ENCODE results near the gene TIMD4.

Gene TIMD4

GRCh38 chr5:156914371-156914737, 48.7 kb downstream of the TIMD4 start:
- H3K4me3 Mint-ChIP-seq = peak overlapping the region; percentile 67 to 81
- H3K27ac Mint-ChIP-seq = peak overlapping the region; percentile 88 to 95
- H3K9me3 Mint-ChIP-seq = peaks cover 0 to 2% of the 10 kb centered on the region in 2 donors
- peaks cover 29 to 50% of the 10 kb centered on the region in 2 donors for H3K4me1 Mint-ChIP-seq (ENCODE audit: low read depth in 2 of 2)
- DNase-seq (no peak), ATAC-seq (replicated peaks) (peak; percentile 6)
- no peaks in the 10 kb centered on the region for H3K27me3 Mint-ChIP-seq
- H3K36me3 Mint-ChIP-seq (ENCODE audit: insufficient read depth) = peaks cover 2% of the 10 kb centered on the region

GRCh38 chr5:156913719-156914370, 49.2 kb downstream of the TIMD4 start:
- peaks cover 0 to 2% of the 10 kb centered on the region in 2 donors for H3K9me3 Mint-ChIP-seq
- peaks cover 29 to 53% of the 10 kb centered on the region in 2 donors for H3K4me1 Mint-ChIP-seq (ENCODE audit: low read depth in 2 of 2)
- H3K27me3 Mint-ChIP-seq = no peaks in the 10 kb centered on the region
- ATAC-seq (replicated peaks) (peak; percentile 95), DNase-seq (peak; percentile 20 to 28 (median 20))
- peaks cover 2% of the 10 kb centered on the region for H3K36me3 Mint-ChIP-seq (ENCODE audit: insufficient read depth)
- H3K27ac Mint-ChIP-seq = peak overlapping the region; percentile 88 to 95
- peak overlapping the region; percentile 67 to 81 for H3K4me3 Mint-ChIP-seq

- DNase-seq = no peak
- peak overlapping the region; percentile 67 to 81 for H3K4me3 Mint-ChIP-seq
- peaks cover 0 to 2% of the 10 kb centered on the region in 2 donors for H3K9me3 Mint-ChIP-seq
- H3K27ac Mint-ChIP-seq = peak overlapping the region; percentile 88 to 95
- no peak for ATAC-seq (replicated peaks)
- H3K27me3 Mint-ChIP-seq = no peaks in the 10 kb centered on the region
- peaks cover 2% of the 10 kb centered on the region for H3K36me3 Mint-ChIP-seq (ENCODE audit: insufficient read depth)
- peaks cover 29 to 50% of the 10 kb centered on the region in 2 donors for H3K4me1 Mint-ChIP-seq (ENCODE audit: low read depth in 2 of 2)
Measured at GRCh38 chr5:156913355-156913718, 49.7 kb downstream of the TIMD4 start.

GRCh38 chr5:156912869-156913268, 50.2 kb downstream of the TIMD4 start:
- Mint-ChIP-seq H3K27me3 (no peaks in the 10 kb centered on the region), H3K4me1 (ENCODE audit: low read depth in 2 of 2) (peaks cover 29 to 46% of the 10 kb centered on the region in 2 donors), H3K27ac (peak overlapping the region; percentile 88 to 95), H3K36me3 (ENCODE audit: insufficient read depth) (peaks cover 2% of the 10 kb centered on the region), H3K4me3 (peak overlapping the region; percentile 67 to 81), H3K9me3 (peaks cover 0 to 2% of the 10 kb centered on the region in 2 donors)
- ATAC-seq (replicated peaks) = no peak
- no peak for DNase-seq

- Mint-ChIP-seq H3K9me3 (peaks cover 0 to 2% of the 10 kb centered on the region in 2 donors), H3K4me3 (no peak overlapping the region), H3K4me1 (ENCODE audit: low read depth in 2 of 2) (peaks cover 22 to 27% of the 10 kb centered on the region in 2 donors), H3K27ac (no peak overlapping the region), H3K27me3 (no peaks in the 10 kb centered on the region), H3K36me3 (ENCODE audit: insufficient read depth) (peaks cover 2% of the 10 kb centered on the region)
- no peak for ATAC-seq (replicated peaks)
- no peak for DNase-seq
Measured at GRCh38 chr5:156909180-156909579, 53.8 kb downstream of the TIMD4 start.

GRCh38 chr5:156907667-156908066, 55.4 kb downstream of the TIMD4 start:
- Mint-ChIP-seq H3K4me1 (ENCODE audit: low read depth in 2 of 2) (peaks cover 8 to 14% of the 10 kb centered on the region in 2 donors), H3K27ac (no peak overlapping the region), H3K9me3 (no peaks in the 10 kb centered on the region), H3K4me3 (no peak overlapping the region), H3K36me3 (ENCODE audit: insufficient read depth) (no peaks in the 10 kb centered on the region), H3K27me3 (no peaks in the 10 kb centered on the region)
- no peak for DNase-seq
- no peak for ATAC-seq (replicated peaks)

GRCh38 chr5:156906807-156907206, 56.2 kb downstream of the TIMD4 start:
- no peak overlapping the region for H3K4me3 Mint-ChIP-seq
- H3K36me3 Mint-ChIP-seq (ENCODE audit: insufficient read depth) = no peaks in the 10 kb centered on the region
- no peak for ATAC-seq (replicated peaks)
- no peaks in the 10 kb centered on the region for H3K9me3 Mint-ChIP-seq
- peak overlapping the region in 1 of 2 donors; percentile 26 for H3K27ac Mint-ChIP-seq
- H3K4me1 Mint-ChIP-seq (ENCODE audit: low read depth in 2 of 2) = peaks cover 8 to 13% of the 10 kb centered on the region in 2 donors
- no peak for DNase-seq
- no peaks in the 10 kb centered on the region for H3K27me3 Mint-ChIP-seq

GRCh38 chr5:156896546-156896945, 66.5 kb downstream of the TIMD4 start:
- Mint-ChIP-seq H3K27ac (no peak overlapping the region), H3K4me3 (no peak overlapping the region), H3K36me3 (ENCODE audit: insufficient read depth) (peaks cover 2% of the 10 kb centered on the region), H3K4me1 (ENCODE audit: low read depth in 2 of 2) (peaks cover 9 to 19% of the 10 kb centered on the region in 2 donors), H3K9me3 (no peaks in the 10 kb centered on the region), H3K27me3 (no peaks in the 10 kb centered on the region)
- ATAC-seq (replicated peaks) (no peak), DNase-seq (no peak)

- H3K36me3 Mint-ChIP-seq (ENCODE audit: insufficient read depth) = no peaks in the 10 kb centered on the region
- H3K27ac Mint-ChIP-seq = peak overlapping the region in 1 of 2 donors; percentile 23
- H3K9me3 Mint-ChIP-seq = no peaks in the 10 kb centered on the region
- H3K4me3 Mint-ChIP-seq = peak overlapping the region in 1 of 2 donors; percentile 7
- ATAC-seq (replicated peaks) = no peak
- H3K4me1 Mint-ChIP-seq (ENCODE audit: low read depth in 2 of 2) = peaks cover 9 to 19% of the 10 kb centered on the region in 2 donors
- DNase-seq = no peak
- no peaks in the 10 kb centered on the region for H3K27me3 Mint-ChIP-seq
Measured at GRCh38 chr5:156893517-156893916, 69.5 kb downstream of the TIMD4 start.

- no peak for DNase-seq
- H3K27me3 Mint-ChIP-seq = no peaks in the 10 kb centered on the region
- H3K4me1 Mint-ChIP-seq (ENCODE audit: low read depth in 2 of 2) = peaks cover 9 to 19% of the 10 kb centered on the region in 2 donors
- H3K27ac Mint-ChIP-seq = peak overlapping the region; percentile 6 to 23
- no peaks in the 10 kb centered on the region for H3K9me3 Mint-ChIP-seq
- H3K4me3 Mint-ChIP-seq = peak overlapping the region in 1 of 2 donors; percentile 7
- H3K36me3 Mint-ChIP-seq (ENCODE audit: insufficient read depth) = no peaks in the 10 kb centered on the region
- ATAC-seq (replicated peaks) = no peak
Measured at GRCh38 chr5:156892864-156893263, 70.2 kb downstream of the TIMD4 start.

GRCh38 chr5:156892223-156892622, 70.8 kb downstream of the TIMD4 start:
- Mint-ChIP-seq H3K4me1 (ENCODE audit: low read depth in 2 of 2) (peaks cover 9 to 19% of the 10 kb centered on the region in 2 donors), H3K4me3 (no peak overlapping the region), H3K9me3 (no peaks in the 10 kb centered on the region), H3K27me3 (peaks cover 0 to 4% of the 10 kb centered on the region in 2 donors), H3K36me3 (ENCODE audit: insufficient read depth) (no peaks in the 10 kb centered on the region), H3K27ac (peak overlapping the region; percentile 6 to 23)
- DNase-seq (no peak), ATAC-seq (replicated peaks) (no peak)

GRCh38 chr5:156888520-156888919, 74.5 kb downstream of the TIMD4 start:
- ATAC-seq (replicated peaks) (no peak), DNase-seq (no peak)
- Mint-ChIP-seq H3K4me1 (ENCODE audit: low read depth in 2 of 2) (peaks cover 5 to 15% of the 10 kb centered on the region in 2 donors), H3K36me3 (ENCODE audit: insufficient read depth) (no peaks in the 10 kb centered on the region), H3K9me3 (no peaks in the 10 kb centered on the region), H3K27me3 (peaks cover 8 to 20% of the 10 kb centered on the region in 2 donors), H3K4me3 (no peak overlapping the region), H3K27ac (no peak overlapping the region)

- H3K4me1 Mint-ChIP-seq (ENCODE audit: low read depth in 2 of 2) = no peaks in the 10 kb centered on the region
- H3K4me3 Mint-ChIP-seq = no peak overlapping the region
- H3K27me3 Mint-ChIP-seq = peaks cover 8 to 30% of the 10 kb centered on the region in 2 donors
- peaks cover under 1% of the 10 kb centered on the region for H3K36me3 Mint-ChIP-seq (ENCODE audit: insufficient read depth)
- DNase-seq (no peak), ATAC-seq (replicated peaks) (no peak)
- no peaks in the 10 kb centered on the region for H3K9me3 Mint-ChIP-seq
- H3K27ac Mint-ChIP-seq = no peak overlapping the region
Measured at GRCh38 chr5:156883316-156883875, 79.6 kb downstream of the TIMD4 start.

- DNase-seq (no peak), ATAC-seq (replicated peaks) (no peak)
- Mint-ChIP-seq H3K4me3 (no peak overlapping the region), H3K27ac (no peak overlapping the region), H3K36me3 (ENCODE audit: insufficient read depth) (peaks cover 2% of the 10 kb centered on the region), H3K27me3 (peaks cover 0 to 16% of the 10 kb centered on the region in 2 donors), H3K4me1 (ENCODE audit: low read depth in 2 of 2) (no peaks in the 10 kb centered on the region), H3K9me3 (no peaks in the 10 kb centered on the region)
Measured at GRCh38 chr5:156879665-156880285, 83.3 kb downstream of the TIMD4 start.

Data from effector memory CD8-positive, alpha-beta T cell (primary cell).